Measurements from ENCODE around the gene ATP2B1. TPM values are rescaled to one million over a fixed set of nuclear protein-coding genes. Genes with fewer than 3 reads are reported as not detected.

ATP2B1 gene
- total RNA-seq, 2 donors from 2014 or later: 14.9 to 18.5 TPM

- no peaks in the 10 kb centered on the region for H3K27me3 ChIP-seq
- no peak for TF ChIP-seq CTCF (IDR thresholded peaks at IDR 0.05)
- no peak overlapping the region for H3K27ac ChIP-seq
- no peak for DNase-seq (ENCODE audit: low spot score)
- H3K9me3 ChIP-seq: no peaks in the 10 kb centered on the region
- H3K4me1 ChIP-seq: no peaks in the 10 kb centered on the region
- H3K4me3 ChIP-seq: no peak overlapping the region
- H3K36me3 ChIP-seq: no peaks in the 10 kb centered on the region
Observed at GRCh38 chr12:89622115-89622514, 86.5 kb downstream of the ATP2B1 start.

- no peaks in the 10 kb centered on the region for H3K9me3 ChIP-seq
- no peaks in the 10 kb centered on the region for H3K4me1 ChIP-seq
- DNase-seq (ENCODE audit: low spot score): no peak
- no peaks in the 10 kb centered on the region for H3K27me3 ChIP-seq
- TF ChIP-seq CTCF (IDR thresholded peaks at IDR 0.05): no peak
- H3K4me3 ChIP-seq: no peak overlapping the region
- H3K36me3 ChIP-seq: no peaks in the 10 kb centered on the region
- H3K27ac ChIP-seq: no peak overlapping the region
Observed at GRCh38 chr12:89621521-89621920, 87.1 kb downstream of the ATP2B1 start.

DNA sequence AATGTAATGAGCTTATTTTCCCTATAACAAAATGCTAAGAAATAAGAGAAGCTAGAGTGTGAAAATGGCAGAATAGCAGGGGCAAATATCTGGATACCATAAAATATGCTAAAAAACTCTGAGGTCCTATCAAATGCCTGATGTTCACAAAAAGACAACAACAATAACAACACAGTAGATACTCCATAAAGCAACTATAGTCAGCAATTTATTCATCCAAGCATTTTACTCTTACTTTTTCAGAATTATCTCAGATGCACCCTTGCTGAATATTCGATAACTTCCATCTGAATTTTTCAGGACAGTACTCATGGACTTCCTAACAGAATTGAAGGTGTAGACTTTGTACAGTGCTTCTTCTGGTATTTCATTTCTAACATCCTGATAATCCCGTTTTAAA is 88.9 kb downstream of the ATP2B1 start:
- no peaks in the 10 kb centered on the region for H3K9me3 ChIP-seq

DNA sequence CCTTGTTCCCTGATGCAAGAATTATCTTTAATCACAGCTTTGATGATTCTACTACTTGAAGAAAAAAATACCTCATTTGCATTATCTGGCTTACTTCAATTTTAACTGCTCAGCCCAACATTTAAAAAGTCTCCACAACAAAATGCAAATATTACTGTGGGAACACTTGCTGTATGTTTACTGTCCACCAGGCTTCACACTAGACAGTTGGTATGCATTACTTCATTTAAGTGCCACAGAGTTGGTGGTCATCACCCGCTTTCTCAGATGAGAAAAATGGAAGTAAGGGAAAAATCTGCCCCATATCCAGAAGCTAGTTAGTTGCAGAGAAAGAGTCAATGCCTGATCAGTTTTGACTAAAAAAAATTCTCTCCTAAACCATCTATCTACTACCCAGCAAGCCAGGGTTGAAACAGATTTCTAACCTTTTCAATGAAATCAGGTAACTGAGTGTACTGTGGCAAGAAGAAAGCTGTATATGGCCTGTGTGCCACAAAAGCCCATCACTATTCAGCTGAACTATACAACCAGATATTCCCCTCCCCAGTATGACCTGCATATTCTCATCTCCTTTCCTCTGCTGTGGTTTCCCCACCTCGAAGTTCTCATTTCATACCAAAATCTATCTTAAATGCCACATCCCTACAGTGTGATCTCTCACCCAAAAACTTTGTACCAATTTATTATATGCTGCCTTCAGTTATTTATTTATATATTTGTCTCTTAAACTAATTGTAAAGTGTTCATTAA is 90.3 kb downstream of the ATP2B1 start:
- H3K4me3 ChIP-seq: no peak overlapping the region
- no peaks in the 10 kb centered on the region for H3K9me3 ChIP-seq
- no peaks in the 10 kb centered on the region for H3K4me1 ChIP-seq
- H3K36me3 ChIP-seq: no peaks in the 10 kb centered on the region
- H3K27me3 ChIP-seq: no peaks in the 10 kb centered on the region
- no peak for TF ChIP-seq CTCF (IDR thresholded peaks at IDR 0.05)
- H3K27ac ChIP-seq: no peak overlapping the region
- DNase-seq (ENCODE audit: low spot score): no peak

More for the DNA sequence above, 88.9 kb downstream of the ATP2B1 start:
- no peaks in the 10 kb centered on the region for H3K4me1 ChIP-seq
- H3K4me3 ChIP-seq: no peak overlapping the region
- no peaks in the 10 kb centered on the region for H3K36me3 ChIP-seq
- H3K27ac ChIP-seq: no peak overlapping the region
- no peaks in the 10 kb centered on the region for H3K27me3 ChIP-seq
- DNase-seq (ENCODE audit: low spot score): no peak
- TF ChIP-seq CTCF (IDR thresholded peaks at IDR 0.05): no peak

DNA sequence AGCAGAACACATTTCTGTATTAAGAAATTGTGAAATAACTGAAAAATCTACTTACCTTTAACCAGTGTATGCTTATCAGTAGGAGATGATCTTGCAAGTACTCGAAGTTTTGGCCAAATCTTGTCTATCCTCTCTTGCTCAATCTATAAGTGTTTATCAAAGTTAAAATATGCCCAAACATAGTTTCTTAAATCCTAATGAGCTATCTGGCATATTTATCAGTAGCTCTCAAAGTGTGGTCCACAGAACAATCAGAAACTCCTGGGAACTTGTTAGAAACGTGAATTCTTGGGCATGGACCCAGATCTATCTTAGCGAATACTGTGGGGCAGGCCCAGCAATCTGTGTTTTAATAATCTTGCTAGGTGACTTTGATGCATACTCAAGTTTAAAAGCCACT is 98.3 kb downstream of the ATP2B1 start:
- H3K4me3 ChIP-seq: no peak overlapping the region
- no peak for TF ChIP-seq CTCF (IDR thresholded peaks at IDR 0.05)
- H3K4me1 ChIP-seq: no peaks in the 10 kb centered on the region
- H3K36me3 ChIP-seq: peaks cover 5% of the 10 kb centered on the region
- H3K27ac ChIP-seq: no peak overlapping the region
- DNase-seq (ENCODE audit: low spot score): no peak
- H3K9me3 ChIP-seq: no peaks in the 10 kb centered on the region
- no peaks in the 10 kb centered on the region for H3K27me3 ChIP-seq

GRCh38 chr12:89603678-89604077 is 105.0 kb downstream of the ATP2B1 start:
- H3K27me3 ChIP-seq: no peaks in the 10 kb centered on the region
- no peaks in the 10 kb centered on the region for H3K4me1 ChIP-seq
- H3K27ac ChIP-seq: no peak overlapping the region
- no peak for DNase-seq (ENCODE audit: low spot score)
- H3K4me3 ChIP-seq: no peak overlapping the region
- H3K9me3 ChIP-seq: no peaks in the 10 kb centered on the region
- peaks cover 16% of the 10 kb centered on the region for H3K36me3 ChIP-seq
- no peak for TF ChIP-seq CTCF (IDR thresholded peaks at IDR 0.05)

All from right atrium auricular region (tissue), 2 donors.